ENCODE data around the gene BRSK2.
"Not testable (repeated sequence)": the region's sequence is repeated elsewhere in the genome, so short reads cannot be mapped to it uniquely, and the experiment has no call there.

BRSK2 gene

GRCh38 chr11:1397862-1398527 lies 8.3 kb downstream of the BRSK2 start:
- no peak for DNase-seq

- no peak for DNase-seq
Measured at GRCh38 chr11:1398528-1399235, 8.9 kb downstream of the BRSK2 start.

GRCh38 chr11:1399386-1400316 lies 9.9 kb downstream of the BRSK2 start:
- DNase-seq = no peak

GRCh38 chr11:1400317-1401170 lies 10.8 kb downstream of the BRSK2 start:
- no peak for DNase-seq

- no peak for DNase-seq
Measured at GRCh38 chr11:1401171-1401445, 11.4 kb downstream of the BRSK2 start.

- no peak for DNase-seq
Measured at GRCh38 chr11:1401656-1402221, 12.0 kb downstream of the BRSK2 start.

GRCh38 chr11:1402355-1403077 lies 12.8 kb downstream of the BRSK2 start:
- DNase-seq = no peak

GRCh38 chr11:1403078-1403620 lies 13.4 kb downstream of the BRSK2 start:
- DNase-seq = no peak

- no peak for DNase-seq
Measured at GRCh38 chr11:1403721-1404460, 14.2 kb downstream of the BRSK2 start.

- no peak for DNase-seq
Measured at GRCh38 chr11:1404461-1405185, 14.9 kb downstream of the BRSK2 start.

- DNase-seq = no peak
Measured at GRCh38 chr11:1405186-1406020, 15.7 kb downstream of the BRSK2 start.

GRCh38 chr11:1406571-1407485 lies 17.1 kb downstream of the BRSK2 start:
- DNase-seq = no peak

- no peak for DNase-seq
Measured at GRCh38 chr11:1407668-1408067, 17.9 kb downstream of the BRSK2 start.

GRCh38 chr11:1408346-1408745 lies 18.6 kb downstream of the BRSK2 start:
- no peak for DNase-seq

GRCh38 chr11:1409108-1409851 lies 19.5 kb downstream of the BRSK2 start:
- no peak for DNase-seq

- DNase-seq = not testable (repeated sequence)
Measured at GRCh38 chr11:1409852-1410125, 20.1 kb downstream of the BRSK2 start.
